IMR-90 (cell line): ENCODE results near the gene PRKACA. TPM values are rescaled to one million over a fixed set of nuclear protein-coding genes. Genes with fewer than 3 reads are reported as not detected.
"Not testable (repeated sequence)": the region's sequence is repeated elsewhere in the genome, so short reads cannot be mapped to it uniquely, and the experiment has no call there.

Experiments
- ATAC-seq: fragments of 200-7000 bp; cut with Tn5 transposase; 2 replicates; pipeline ENCODE4 v1.9.1; 2020; ENCODE audit warnings: low read depth, mild to moderate bottlenecking, moderate library complexity
- BruUV-seq: library from RNA; stranded (reverse); fragments of 400-500 nt; replicated peaks from 2 replicates; lab custom pipeline; 2021; lab: Mats Ljungman, UMichigan
- CTCF ChIA-PET: fragments of 300-600 bp; formaldehyde crosslinking; extraction: SDS; loops from one replicate; lab custom pipeline; 2021; ENCODE audit warnings: antibody characterized with exemption; lab: Yijun Ruan, JAX
- POLR2A ChIA-PET: fragments of 300-600 bp; sonication (Branson Sonifier 250); formaldehyde crosslinking; loops from one replicate; lab custom pipeline; 2022; ENCODE audit warnings: antibody characterized with exemption; ENCODE audit not compliant: unreplicated experiment; lab: Charles Lee
- DNase-seq: peaks from one replicate; pipeline ENCODE4 v3.0.0; 2013
- H2AFZ ChIP-seq: replicated peaks from 2 replicates; pipeline ENCODE3; 2013; ENCODE audit warnings: low read length, mild to moderate bottlenecking; ENCODE audit not compliant: poor library complexity
- H2AK5ac ChIP-seq: 2 replicates; pipeline ENCODE4 v1.6.1; 2013; ENCODE audit warnings: low read depth, low read length, inconsistent platforms
- H2AK9ac ChIP-seq: replicated peaks from 2 replicates; pipeline ENCODE3; 2013; ENCODE audit warnings: mild to moderate bottlenecking, low read depth, low read length, moderate library complexity; ENCODE audit not compliant: poor library complexity
- H2BK120ac ChIP-seq: 2 replicates; pipeline ENCODE4 v1.6.1; 2013; ENCODE audit warnings: low read depth, low read length, inconsistent platforms
- H2BK15ac ChIP-seq: 3 replicates; pipeline ENCODE4 v1.6.1; 2013; ENCODE audit warnings: low read depth, low read length, inconsistent platforms
- H2BK20ac ChIP-seq: 2 replicates; pipeline ENCODE4 v1.6.1; 2013; ENCODE audit warnings: low read depth, mild to moderate bottlenecking, inconsistent platforms, low read length, moderate library complexity
- H2BK5ac ChIP-seq: 2 replicates; pipeline ENCODE4 v1.6.1; 2013; ENCODE audit warnings: mild to moderate bottlenecking, low read depth, low read length, inconsistent platforms; ENCODE audit not compliant: poor library complexity, severe bottlenecking
- H3K14ac ChIP-seq: replicated peaks from 2 replicates; pipeline ENCODE4 v1.6.1; 2013; ENCODE audit warnings: low read depth, low read length, inconsistent platforms
- H3K18ac ChIP-seq: 2 replicates; pipeline ENCODE4 v1.6.1; 2013; ENCODE audit warnings: low read depth, low read length, control low read depth
- H3K23ac ChIP-seq: 2 replicates; pipeline ENCODE4 v1.6.1; 2013; ENCODE audit warnings: low read depth, low read length, inconsistent platforms
- H3K27ac ChIP-seq: 2 replicates; pipeline ENCODE4 v1.5.1; 2013; ENCODE audit warnings: mild to moderate bottlenecking, control low read depth, low read length; ENCODE audit not compliant: insufficient read depth
- H3K27me3 ChIP-seq: 2 replicates; pipeline ENCODE4 v1.6.1; 2013; ENCODE audit warnings: low read length; ENCODE audit not compliant: control insufficient read depth, insufficient read depth
- H3K36me3 ChIP-seq: 2 replicates; pipeline ENCODE4 v1.6.1; 2013; ENCODE audit warnings: low read length, mixed read lengths; ENCODE audit not compliant: control insufficient read depth, insufficient read depth
- H3K4ac ChIP-seq: 2 replicates; pipeline ENCODE4 v1.6.1; 2013; ENCODE audit warnings: low read depth, low read length, inconsistent platforms
- H3K4me1 ChIP-seq: 2 replicates; pipeline ENCODE4 v1.6.1; 2013; ENCODE audit warnings: low read length, mixed read lengths; ENCODE audit not compliant: control insufficient read depth, insufficient read depth
- H3K4me2 ChIP-seq: 2 replicates; pipeline ENCODE4 v1.6.1; 2013; ENCODE audit warnings: low read depth, mild to moderate bottlenecking, control low read depth, low read length, moderate library complexity
- H3K4me3 ChIP-seq: 2 replicates; pipeline ENCODE4 v1.5.1; 2013; ENCODE audit warnings: low read depth, mild to moderate bottlenecking, control low read depth, low read length, moderate library complexity; ENCODE audit not compliant: insufficient read depth
- H3K56ac ChIP-seq: 2 replicates; pipeline ENCODE4 v1.6.1; 2013; ENCODE audit warnings: low read length, inconsistent platforms; ENCODE audit not compliant: insufficient read depth; ENCODE audit errors: extremely low read depth
- H3K79me1 ChIP-seq, 2 experiments: 2 replicates each; pipeline ENCODE4 v1.6.1; 2013; ENCODE audit warnings: low read length in 2 of 2, inconsistent platforms in 1 of 2, low read depth in 1 of 2
- H3K9ac ChIP-seq: 2 replicates; pipeline ENCODE4 v1.6.1; 2013; ENCODE audit warnings: low read depth, low read length, control low read depth
- H3K9me1 ChIP-seq: 2 replicates; pipeline ENCODE4 v1.6.1; 2013; ENCODE audit warnings: low read length, inconsistent platforms; ENCODE audit not compliant: insufficient read depth
- H3K9me3 ChIP-seq: 2 replicates; pipeline ENCODE4 v1.6.1; 2013; ENCODE audit warnings: low read length; ENCODE audit not compliant: control insufficient read depth, insufficient read depth
- H4K20me1 ChIP-seq: 2 replicates; pipeline ENCODE4 v1.6.1; 2013; ENCODE audit warnings: low read length, inconsistent platforms; ENCODE audit not compliant: insufficient read depth
- H4K5ac ChIP-seq: 2 replicates; pipeline ENCODE4 v1.6.1; 2013; ENCODE audit warnings: mild to moderate bottlenecking, low read depth, low read length, control low read depth
- H4K8ac ChIP-seq, 2 experiments: 2 replicates each; pipeline ENCODE4 v1.6.1; 2013; ENCODE audit warnings: low read depth in 2 of 2, low read length in 2 of 2, control low read depth in 1 of 2, inconsistent platforms in 1 of 2
- H4K91ac ChIP-seq: 2 replicates; pipeline ENCODE4 v1.6.1; 2013; ENCODE audit warnings: low read depth, low read length, inconsistent platforms; ENCODE audit not compliant: insufficient read depth
- WGBS, 2 experiments: methylation state at CpG; one replicate each; pipeline versions ENCODE4 v1.1.5 to v1.1.7; 2013; ENCODE audit warnings: missing lambda C conversion rate in 2 of 2; ENCODE audit not compliant: insufficient read length in 1 of 2; ENCODE audit errors: extremely low coverage in 2 of 2; 5-methylcytosine and 5-hydroxymethylcytosine counted together
- dilution Hi-C: fragments of 300-500 bp; cut with HindIII; formaldehyde crosslinking; loops from one replicate; pipeline ENCODE4 v1.14.3; 2018; ENCODE audit warnings: low sequenced_read_pairs; ENCODE audit not compliant: unreplicated experiment
- in situ Hi-C: fragments of 300-500 bp; cut with MboI; formaldehyde crosslinking; loops from 3 replicates; pipeline ENCODE4 v1.14.3; 2019; ENCODE audit warnings: low sequenced_read_pairs, inconsistent platforms, mixed read lengths
- intact Hi-C: fragments of 100-400 bp; cut with micrococcal nuclease; formaldehyde crosslinking; loops from 2 replicates; pipeline ENCODE4 v1.10.0; 2022
- polyA plus RNA-seq, 3 experiments: library from polyadenylated mRNA; depleted of rRNA; stranded (reverse); fragments of >200 nt; gene quantifications; 2 replicates each; pipeline ENCODE4 v1.2.3, GENCODE V29; 2012; ENCODE audit warnings: low replicate concordance in 1 of 3
- total RNA-seq: library from RNA; depleted of rRNA; stranded (reverse); fragments of >200 nt; gene quantifications from 2 replicates; pipeline ENCODE4 v1.2.3, GENCODE V29; 2012

Gene PRKACA
- total and polyA plus RNA-seq, 2 of the 4 experiments (the other 2 are of a cell fraction): 18.1 to 94.5 TPM

- POLR2A ChIA-PET, H2BK120ac ChIP-seq, H3K27ac ChIP-seq, H3K56ac ChIP-seq, H2AFZ ChIP-seq, H4K91ac ChIP-seq, H3K4me2 ChIP-seq, DNase-seq, CTCF ChIA-PET, H2BK15ac ChIP-seq, H3K4ac ChIP-seq, dilution Hi-C loops, H3K14ac ChIP-seq, H3K4me3 ChIP-seq, in situ Hi-C loops, H3K4me1 ChIP-seq, H2AK9ac ChIP-seq, ATAC-seq, H2AK5ac ChIP-seq, H3K27me3 ChIP-seq, H4K8ac ChIP-seq, BruUV-seq, H3K9ac ChIP-seq, H3K18ac ChIP-seq, intact Hi-C loops, H3K9me3 ChIP-seq, H3K36me3 ChIP-seq, H4K5ac ChIP-seq, H3K9me1 ChIP-seq, H2BK5ac ChIP-seq, H2BK20ac ChIP-seq, H3K23ac ChIP-seq: not testable (repeated sequence)
- WGBS, 2 experiments: 91% methylated on average over 4 of the region's 10 CpGs; no CpG with 5 or more reads in 1 of the 2 experiments
- peaks cover 20 to 28% of the 10 kb centered on the region in 2 experiments for H3K79me1 ChIP-seq
- peaks cover 14% of the 10 kb centered on the region; the same call in 1 of the 2 replicates for H4K20me1 ChIP-seq
These were observed 28.6 kb upstream of the PRKACA start for GRCh38 chr19:14146169-14146568.
